Adrenal gland (tissue), 12 donors: Measurements from ENCODE around the gene GRP. TPM values are rescaled to one million over a fixed set of nuclear protein-coding genes. Genes with fewer than 3 reads are reported as not detected.

Experiments
- DNase-seq, 7 donors: peaks; one replicate each; pipeline ENCODE4 v3.0.0-alpha.2; 2019 to 2020
- H3K27ac ChIP-seq, 5 donors: fragments of 200-600 bp; sonication (generic) in 4 of 5; 1 replicate in 3 of 5; 2 replicates in 2 of 5; pipeline versions ENCODE4 v1.5.1 to v1.8.0; 2016 to 2020; ENCODE audit warnings: mild to moderate bottlenecking in 1 of 5
- H3K27me3 ChIP-seq: fragments of 200-600 bp; 2 replicates; pipeline ENCODE4 v1.8.0; 2021
- H3K36me3 ChIP-seq, 2 donors: fragments of 200-600 bp; replicated peaks in 1 of 2; 1 replicate in 1 of 2; 2 replicates in 1 of 2; pipeline versions ENCODE4 v1.5.1 to v1.8.0; 2018 to 2022
- H3K4me1 ChIP-seq, 2 donors: fragments of 200-600 bp; replicated peaks in 1 of 2; 1 replicate in 1 of 2; 2 replicates in 1 of 2; pipeline versions ENCODE4 v1.5.1 to v1.8.0; 2018 to 2021
- H3K4me3 ChIP-seq, 4 donors: fragments of 200-600 bp; sonication (generic) in 3 of 4; one replicate each; pipeline ENCODE4 v1.5.1; 2016 to 2018
- H3K9me3 ChIP-seq, 3 donors: fragments of 200-600 bp; sonication (generic) in 1 of 3; replicated peaks in 1 of 3; 1 replicate in 2 of 3; 2 replicates in 1 of 3; pipeline versions ENCODE4 v1.5.1 to v1.8.0; 2016 to 2021
- CTCF ChIP-seq, 6 experiments: fragments of 450-650 bp in 4 of 6; fragments of 200-600 bp in 2 of 6; sonication (generic) in 1 of 6; IDR thresholded peaks; 1 replicate in 5 of 6; 2 replicates in 1 of 6; pipeline versions ENCODE4 v1.5.1 to v1.8.0; 2016 to 2021; ENCODE audit warnings: antibody characterized with exemption in 6 of 6, mild to moderate bottlenecking in 2 of 6, moderate library complexity in 1 of 6
- POLR2A ChIP-seq, 2 donors: fragments of 450-650 bp; IDR thresholded peaks; one replicate each; pipeline ENCODE4 v1.6.1; 2017; ENCODE audit warnings: antibody characterized with exemption in 2 of 2, mild to moderate bottlenecking in 2 of 2, moderate library complexity in 1 of 2
- WGBS, 4 donors: extraction: QIAGEN DNeasy Blood & Tissue Kit in 2 of 4; methylation state at CpG; one replicate each; pipeline versions ENCODE4 v1.1.5 to v1.1.7; 2013 to 2017; 5-methylcytosine and 5-hydroxymethylcytosine counted together
- intact Hi-C, 2 donors: fragments of 100-400 bp; cut with DNase I; formaldehyde crosslinking; loops; one replicate each; pipeline versions ENCODE4 v1.14.1 to v1.15.0; 2022 to 2023
- polyA plus RNA-seq, 3 donors: library from polyadenylated mRNA; stranded (reverse); fragments of 200-250 nt in 2 of 3; fragments of 350-450 nt in 1 of 3; fragmentation: Illumina TruSeq in 1 of 3; extraction: RNeasy Lipid Tissue Mini Kit (QIAGEN cat#74804) in 1 of 3; gene quantifications; one replicate each; pipeline ENCODE4 v1.2.3, GENCODE V29; 2013 to 2014
- total RNA-seq, 9 donors: library from RNA; depleted of rRNA in 4 of 9; stranded (reverse); fragments of >200 nt in 4 of 9; fragments of 120-200 nt in 1 of 9; fragmentation: NEBNext Ultra II Directional in 1 of 9; extraction: Animal tissue kit (Norgen Biotek cat#: 25700) in 1 of 9; gene quantifications; one replicate each; pipeline versions ENCODE4 v1.1.0 to v1.2.4, GENCODE V29; 2013 to 2023
- donor health status: healthy with polysubstance abuse.
- donor health status: Bipolar disorder and iron deficiency.
- donor health status: DM: yes; HTN: yes; CAD: no.
- donor health status: DM: no; HTN: no; CAD: no.
- donor health status: DM: no; HTN: no; CAD: no.
- donor health status: DM: yes; HTN: yes; CAD: no.

GRP gene
- total and polyA plus RNA-seq, 12 donors: 0.20 to 1.2 (median 0.74) TPM; not detected in 9

DNA sequence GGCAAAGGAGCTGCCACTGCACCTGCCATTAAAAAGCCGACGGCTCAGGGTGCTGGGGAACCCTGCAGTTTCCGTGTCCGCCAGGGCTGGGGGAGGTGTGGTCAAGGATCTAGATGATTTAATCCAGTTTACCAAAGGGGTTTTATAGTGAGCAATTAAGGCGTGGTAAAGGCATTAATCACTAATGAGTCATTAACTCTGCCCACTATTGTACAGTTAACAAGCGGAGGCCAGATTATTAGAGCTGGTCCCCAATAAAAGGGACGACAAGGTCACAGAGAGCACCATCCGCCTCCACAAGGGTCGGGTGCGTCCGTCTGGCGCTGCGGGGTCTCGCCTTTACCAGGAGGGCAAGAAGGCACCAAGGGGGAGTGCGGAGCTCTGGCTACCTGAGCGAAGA is 43.7 kb downstream of the GRP start:
- Histone ChIP-seq H3K4me3 (no peak overlapping the region), H3K4me1 (no peaks in the 10 kb centered on the region), H3K36me3 (no peaks in the 10 kb centered on the region), H3K9me3 (no peaks in the 10 kb centered on the region), H3K27ac (no peak overlapping the region), H3K27me3 (peaks cover 55% of the 10 kb centered on the region)
- no peak for DNase-seq
- 7 to 10% (median 8%) methylated on average over 16 of the region's 16 CpGs for WGBS, 4 donors
- TF ChIP-seq CTCF (IDR thresholded peaks at IDR 0.05) (no peak), POLR2A (IDR thresholded peaks at IDR 0.05) (no peak)
- intact Hi-C loops: no loop called here

GRCh38 chr18:59264121-59264571 is 44.2 kb downstream of the GRP start:
- Histone ChIP-seq H3K27me3 (peaks cover 59% of the 10 kb centered on the region), H3K4me3 (no peak overlapping the region), H3K9me3 (no peaks in the 10 kb centered on the region), H3K27ac (no peak overlapping the region), H3K36me3 (no peaks in the 10 kb centered on the region), H3K4me1 (no peaks in the 10 kb centered on the region)
- WGBS, 4 donors: 2 to 7% (median 6%) methylated on average over 9 to 17 of the region's 17 CpGs
- TF ChIP-seq CTCF (IDR thresholded peaks at IDR 0.05) (no peak), POLR2A (IDR thresholded peaks at IDR 0.05) (no peak)
- intact Hi-C loops: no loop called here
- DNase-seq: no peak

GRCh38 chr18:59264651-59265245 is 44.8 kb downstream of the GRP start:
- H3K4me1 ChIP-seq: no peaks in the 10 kb centered on the region
- intact Hi-C loops: no loop called here
- H3K9me3 ChIP-seq: no peaks in the 10 kb centered on the region
- DNase-seq: no peak
- 6 to 11% (median 6%) methylated on average over 21 to 41 of the region's 41 CpGs for WGBS, 4 donors
- H3K27me3 ChIP-seq: peaks cover 64% of the 10 kb centered on the region
- TF ChIP-seq CTCF (IDR thresholded peaks at IDR 0.05) (no peak), POLR2A (IDR thresholded peaks at IDR 0.05) (no peak)
- no peaks in the 10 kb centered on the region for H3K36me3 ChIP-seq
- H3K27ac ChIP-seq: no peak overlapping the region
- peak overlapping the region in 1 of 4 donors; percentile 36 for H3K4me3 ChIP-seq

DNA sequence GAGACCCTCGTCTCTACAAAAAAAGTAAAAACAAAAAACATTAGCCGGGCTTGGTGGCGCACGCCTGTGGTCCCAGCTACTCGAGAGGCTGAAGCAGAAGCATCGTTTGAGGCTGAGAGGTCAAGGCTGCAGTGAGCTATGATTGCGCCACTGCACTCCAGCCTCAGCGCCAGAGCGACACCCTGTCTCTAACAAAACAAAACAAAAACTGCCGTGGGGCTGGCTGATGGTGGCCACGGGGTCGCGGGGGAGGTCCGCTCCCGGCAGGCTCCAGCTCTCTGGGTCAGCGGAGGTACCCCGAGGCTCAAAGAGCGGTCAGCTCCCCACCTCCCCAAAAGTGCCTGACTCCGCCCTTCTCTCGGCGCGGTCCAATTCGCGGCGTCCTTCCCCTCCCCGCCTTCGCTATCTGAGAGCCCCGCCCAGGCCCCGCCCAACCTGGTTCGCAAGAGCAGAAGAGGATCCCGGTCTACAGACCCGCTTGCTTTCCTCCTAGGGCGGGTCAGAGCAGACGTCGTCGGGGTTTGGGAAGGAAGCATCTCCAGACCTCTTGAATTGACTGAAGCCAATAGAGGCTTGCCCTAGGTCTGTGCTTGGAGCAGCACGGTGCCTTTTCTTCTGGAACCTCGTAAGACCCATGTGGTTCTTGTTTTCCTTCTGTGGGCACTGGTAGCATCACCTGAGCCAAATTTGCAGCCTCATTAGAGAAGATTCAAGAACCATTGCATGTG is 45.5 kb downstream of the GRP start:
- H3K9me3 ChIP-seq: no peaks in the 10 kb centered on the region
- no peaks in the 10 kb centered on the region for H3K4me1 ChIP-seq
- peaks cover 71% of the 10 kb centered on the region for H3K27me3 ChIP-seq
- intact Hi-C loops: no loop called here
- TF ChIP-seq CTCF (IDR thresholded peaks at IDR 0.05) (no peak), POLR2A (IDR thresholded peaks at IDR 0.05) (no peak)
- no peak for DNase-seq
- WGBS, 4 donors: 2 to 4% (median 3%) methylated on average over 16 to 38 of the region's 38 CpGs
- no peaks in the 10 kb centered on the region for H3K36me3 ChIP-seq
- H3K27ac ChIP-seq: no peak overlapping the region
- peak overlapping the region in 1 of 4 donors; percentile 36 for H3K4me3 ChIP-seq
